ENCODE data around the gene BMERB1.

The BMERB1 gene

DNA sequence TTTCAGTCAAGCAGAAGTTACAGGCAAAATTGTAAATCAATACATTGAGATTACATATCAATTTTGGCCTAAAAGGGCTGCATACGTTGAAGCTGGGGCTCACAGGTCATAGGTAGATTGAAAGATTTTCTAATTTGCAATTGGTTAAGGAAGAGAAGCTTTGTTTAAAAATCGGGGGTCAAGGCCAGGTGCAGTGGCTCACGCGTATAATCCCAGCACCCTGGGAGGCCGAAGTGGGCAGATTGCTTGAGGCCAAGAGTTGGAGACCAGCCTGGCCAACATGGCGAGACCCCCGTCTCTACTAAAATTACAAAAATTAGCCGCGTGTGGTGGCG, 140.2 kb downstream of the BMERB1 start:
- no peak for DNase-seq (ENCODE audit: low read depth)
- no peak overlapping the region for H3K4me3 ChIP-seq (replicated peaks; ENCODE audit: low read depth, low read length)
- no peak for TF ChIP-seq CTCF (IDR thresholded peaks at IDR 0.05; ENCODE audit: low read length, missing control alignments)

GRCh38 chr16:15575293-15576049, 141.1 kb downstream of the BMERB1 start:
- no peak for DNase-seq (ENCODE audit: low read depth)
- no peak for TF ChIP-seq CTCF (IDR thresholded peaks at IDR 0.05; ENCODE audit: low read length, missing control alignments)

GRCh38 chr16:15576960-15577958, 142.9 kb downstream of the BMERB1 start:
- no peak for TF ChIP-seq CTCF (IDR thresholded peaks at IDR 0.05; ENCODE audit: low read length, missing control alignments)
- no peak for DNase-seq (ENCODE audit: low read depth)
- H3K4me3 ChIP-seq (replicated peaks; ENCODE audit: low read depth, low read length) = no peak overlapping the region

More at GRCh38 chr16:15575293-15576049, 141.1 kb downstream of the BMERB1 start:
- H3K4me3 ChIP-seq (replicated peaks; ENCODE audit: low read depth, low read length) = no peak overlapping the region

DNA sequence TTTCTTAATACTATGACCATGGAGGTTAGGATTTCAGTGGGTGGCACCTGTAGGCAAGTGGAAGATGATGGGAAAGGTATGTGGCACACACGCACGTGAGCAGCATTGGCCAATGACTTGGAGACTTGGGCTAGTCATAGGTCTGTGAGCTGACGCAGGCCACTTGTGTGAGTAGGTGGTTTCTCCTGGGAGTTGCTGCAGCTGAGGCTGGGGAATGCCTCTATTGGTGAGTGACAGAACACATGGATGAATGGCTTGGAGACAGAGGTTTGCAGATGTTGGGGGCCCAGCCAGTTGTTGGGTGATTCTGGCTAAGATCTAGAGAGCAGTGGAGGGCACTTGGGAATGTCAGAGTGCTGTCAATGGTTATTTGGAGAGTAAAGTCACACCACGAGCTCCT, 144.4 kb downstream of the BMERB1 start:
- no peak for TF ChIP-seq CTCF (IDR thresholded peaks at IDR 0.05; ENCODE audit: low read length, missing control alignments)
- DNase-seq (ENCODE audit: low read depth) = no peak
- no peak overlapping the region for H3K4me3 ChIP-seq (replicated peaks; ENCODE audit: low read depth, low read length)

DNA sequence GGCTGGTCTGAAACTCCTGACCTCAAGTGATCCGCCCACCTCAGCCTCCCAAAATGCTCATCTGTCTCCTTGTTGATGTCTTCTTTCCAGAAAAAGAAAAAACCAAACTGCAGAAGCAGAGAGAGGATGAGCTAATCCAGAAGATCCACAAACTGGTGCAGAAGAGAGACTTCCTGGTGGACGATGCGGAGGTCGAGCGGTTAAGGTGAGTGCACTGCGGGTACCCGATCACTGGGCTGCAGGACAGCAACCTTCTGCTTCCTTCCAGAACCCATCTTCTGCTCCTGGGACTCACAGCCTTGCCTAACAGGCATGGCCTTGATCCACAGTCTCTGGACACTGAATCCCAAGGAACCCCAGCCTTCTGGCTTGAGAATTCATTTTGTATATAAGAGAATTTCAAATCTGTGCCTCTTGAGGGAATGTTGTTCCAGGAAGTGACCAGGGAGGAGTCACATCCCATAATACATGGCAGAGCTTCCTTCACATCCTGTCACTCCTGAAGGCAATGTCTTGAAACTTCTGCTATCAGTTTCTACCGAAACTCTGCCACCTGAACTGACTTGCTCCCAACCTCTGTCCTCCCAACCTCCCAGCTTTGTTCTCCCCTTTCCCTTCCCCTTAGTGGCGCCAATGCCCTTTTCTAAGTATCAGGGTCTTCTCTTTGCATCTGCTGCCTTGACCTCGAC, 146.9 kb downstream of the BMERB1 start:
- TF ChIP-seq CTCF (IDR thresholded peaks at IDR 0.05; ENCODE audit: low read length, missing control alignments) = no peak
- DNase-seq (ENCODE audit: low read depth) = no peak
- H3K4me3 ChIP-seq (replicated peaks; ENCODE audit: low read depth, low read length) = no peak overlapping the region

DNA sequence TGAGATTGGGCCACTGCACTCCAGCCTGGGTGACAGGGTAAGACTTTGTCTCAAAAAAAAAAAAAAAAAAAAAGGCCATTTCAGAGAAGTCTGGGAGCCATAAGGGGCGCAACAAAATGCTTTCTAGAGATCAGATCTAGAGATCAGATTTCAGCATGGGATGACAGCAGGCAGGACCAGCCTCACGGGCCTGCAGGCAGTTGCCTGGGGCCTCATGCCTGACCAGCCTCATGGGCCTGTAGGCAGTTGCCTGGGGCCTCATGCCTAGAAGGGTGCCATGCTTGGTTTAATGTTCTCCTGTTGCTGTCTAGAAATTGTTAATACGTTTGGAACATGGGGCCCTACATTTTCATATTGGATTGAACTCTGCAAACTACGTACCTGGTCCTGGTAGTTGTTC, 149.1 kb downstream of the BMERB1 start:
- no peak for DNase-seq (ENCODE audit: low read depth)
- no peak for TF ChIP-seq CTCF (IDR thresholded peaks at IDR 0.05; ENCODE audit: low read length, missing control alignments)

More for the DNA sequence above, 149.1 kb downstream of the BMERB1 start:
- no peak overlapping the region for H3K4me3 ChIP-seq (replicated peaks; ENCODE audit: low read depth, low read length)
